DND-41 (cell line): Measurements from ENCODE around the gene RASSF10.

Experiments used
- CTCF ChIP-seq: IDR thresholded peaks from 2 replicates; pipeline ENCODE4 v1.5.1; 2012; ENCODE audit warnings: borderline replicate concordance, low read length, moderate library complexity, mild to moderate bottlenecking; ENCODE audit not compliant: poor library complexity, severe bottlenecking; ENCODE audit errors: extremely low read depth
- EZH2 ChIP-seq: IDR thresholded peaks from 3 replicates; pipeline ENCODE4 v1.6.1; 2012; ENCODE audit warnings: borderline replicate concordance, low read depth, mild to moderate bottlenecking, moderate library complexity, low read length, inconsistent platforms; ENCODE audit not compliant: severe bottlenecking

GRCh38 chr11:12986194-12986898 is 22.8 kb upstream of the RASSF10 start:
- TF ChIP-seq CTCF (no peak), EZH2 (no peak)
